AG08396 (cell line): ENCODE data around the gene AVPR2.

Source experiments
- DNase-seq: peaks from one replicate; pipeline ENCODE4 v3.0.0; 2012; ENCODE audit warnings: low spot score, mixed read lengths

Gene AVPR2

DNA sequence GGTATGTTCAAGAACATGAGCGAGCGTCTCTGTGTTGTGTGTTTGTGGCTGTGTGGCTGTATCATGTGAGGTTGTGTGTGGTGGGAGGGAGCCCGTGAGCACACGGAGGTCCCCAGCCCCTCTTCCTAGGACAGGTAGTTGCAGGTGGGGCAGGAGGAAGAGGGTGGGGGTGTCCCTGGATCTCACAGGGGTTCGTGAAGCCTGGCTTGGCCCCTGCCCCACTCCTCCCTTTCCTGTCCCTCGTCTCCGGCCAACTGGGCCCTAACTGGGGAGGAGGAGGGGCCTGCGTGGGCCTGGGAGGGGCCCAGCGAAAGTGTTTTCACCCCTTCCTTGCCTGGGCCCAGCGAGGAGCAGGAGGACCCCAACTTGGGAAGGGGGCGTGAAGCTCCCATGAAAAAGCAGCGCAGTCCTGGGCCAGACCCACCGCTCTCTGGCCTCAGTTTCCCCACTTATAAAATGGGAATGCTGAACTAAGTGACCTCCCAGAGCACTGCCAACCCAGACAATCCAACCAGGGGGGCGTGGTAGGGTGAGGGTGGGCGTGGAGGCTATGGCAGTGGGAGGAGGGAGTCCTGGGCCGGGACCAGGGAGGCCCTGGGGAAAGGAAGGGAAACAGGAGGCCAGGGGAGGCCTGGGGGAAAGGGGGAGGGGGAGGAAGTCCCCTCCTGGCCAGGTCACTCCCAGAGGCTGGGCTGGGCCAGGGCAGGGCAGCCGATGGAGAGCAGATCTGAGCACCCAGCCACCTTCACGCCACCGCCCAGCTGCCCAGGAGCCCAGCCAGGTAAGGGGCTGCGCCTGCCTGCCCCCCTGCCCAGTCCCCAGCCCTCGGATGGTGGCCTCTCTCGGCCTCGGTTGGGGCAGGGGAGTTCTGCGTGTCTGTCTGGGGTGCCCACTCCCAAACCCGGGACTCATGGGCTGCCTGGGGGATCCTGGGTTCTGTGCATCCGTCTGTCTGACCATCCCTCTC lies at the start of gene AVPR2:
Gene AVPR2, plus strand, starts transcription at position 683 of the 967 bp plus-strand sequence. CDS start 473 bp downstream, outside the sequence.
- DNase-seq, result no peak

DNA sequence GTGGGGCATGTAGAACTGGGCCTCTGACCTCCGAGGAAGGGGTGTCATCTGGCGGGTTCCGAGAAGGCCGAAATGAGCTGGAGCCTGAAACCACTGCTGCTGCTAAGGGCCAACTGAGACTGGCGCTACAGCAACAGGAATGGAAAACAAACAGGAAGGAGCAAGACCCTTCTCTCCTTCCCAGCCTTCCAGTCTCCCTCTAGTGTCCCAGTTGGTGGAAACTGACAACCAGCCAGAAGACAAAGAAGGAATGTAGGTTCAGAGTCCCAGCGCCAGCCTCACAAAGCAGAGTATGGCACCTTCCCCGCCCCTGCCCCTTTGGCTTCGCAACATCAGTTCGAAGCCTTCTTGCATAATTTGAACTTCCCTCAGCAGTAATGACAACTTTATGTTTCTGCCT lies 49.8 kb upstream of the AVPR2 start:
- no peak for DNase-seq

DNA sequence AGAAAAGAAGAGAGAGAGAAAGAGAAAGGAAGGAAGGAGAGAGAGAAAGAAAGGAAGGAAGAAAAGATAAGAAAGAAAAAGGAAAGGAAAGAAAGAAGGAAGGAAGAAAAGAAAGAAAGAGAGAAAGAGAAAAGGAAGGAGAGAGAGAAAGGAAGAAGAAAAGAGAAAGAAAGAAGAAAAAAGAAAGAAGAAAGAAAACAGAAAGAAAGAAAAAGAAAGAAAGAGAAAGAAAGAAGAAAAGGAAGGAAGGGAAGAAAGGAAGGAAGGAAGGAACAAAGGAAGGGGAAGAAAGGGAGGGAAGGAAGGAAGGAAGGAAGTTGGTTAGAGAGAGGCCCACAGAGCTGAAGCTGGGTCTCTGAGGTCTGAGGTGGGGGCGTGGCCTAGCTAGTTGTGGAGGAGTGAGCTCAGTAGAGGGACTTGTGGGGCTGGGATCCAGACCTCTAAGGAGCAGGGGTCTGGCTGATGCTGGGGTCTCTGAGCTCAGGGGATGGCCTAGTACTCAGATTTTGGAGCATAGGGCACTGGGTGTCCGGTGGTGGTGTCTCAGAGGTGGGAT lies 47.0 kb upstream of the AVPR2 start:
- no peak for DNase-seq

- DNase-seq, result no peak
Observed at GRCh38 chrX:153861151-153861550, 43.3 kb upstream of the AVPR2 start.

GRCh38 chrX:153861733-153862310 lies 42.7 kb upstream of the AVPR2 start:
- no peak for DNase-seq

- DNase-seq, result peak; percentile 11
Observed at GRCh38 chrX:153862369-153863250, 41.9 kb upstream of the AVPR2 start.

- DNase-seq, result peak; percentile 8
Observed at GRCh38 chrX:153863251-153863991, 41.1 kb upstream of the AVPR2 start.

DNA sequence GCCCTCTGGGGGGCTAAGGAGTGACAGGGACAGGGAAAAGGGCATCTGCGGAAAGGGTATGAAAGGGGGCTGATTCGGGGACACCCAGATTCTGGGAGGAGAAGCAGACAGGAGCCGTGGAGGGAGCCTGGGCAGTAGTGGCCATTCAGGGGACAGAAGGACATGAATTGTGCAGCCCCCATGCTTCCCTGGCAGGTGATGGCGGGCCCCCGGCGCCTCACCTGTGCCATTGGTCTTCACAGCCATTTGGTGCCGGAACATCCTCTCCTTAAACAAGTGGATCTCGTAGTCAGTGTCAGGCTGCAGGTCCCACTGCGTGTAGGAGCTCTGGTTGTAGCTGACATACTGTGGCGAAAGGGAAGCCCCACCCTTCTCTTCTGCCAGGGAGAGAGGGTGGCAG lies 40.4 kb upstream of the AVPR2 start:
- no peak for DNase-seq

DNA sequence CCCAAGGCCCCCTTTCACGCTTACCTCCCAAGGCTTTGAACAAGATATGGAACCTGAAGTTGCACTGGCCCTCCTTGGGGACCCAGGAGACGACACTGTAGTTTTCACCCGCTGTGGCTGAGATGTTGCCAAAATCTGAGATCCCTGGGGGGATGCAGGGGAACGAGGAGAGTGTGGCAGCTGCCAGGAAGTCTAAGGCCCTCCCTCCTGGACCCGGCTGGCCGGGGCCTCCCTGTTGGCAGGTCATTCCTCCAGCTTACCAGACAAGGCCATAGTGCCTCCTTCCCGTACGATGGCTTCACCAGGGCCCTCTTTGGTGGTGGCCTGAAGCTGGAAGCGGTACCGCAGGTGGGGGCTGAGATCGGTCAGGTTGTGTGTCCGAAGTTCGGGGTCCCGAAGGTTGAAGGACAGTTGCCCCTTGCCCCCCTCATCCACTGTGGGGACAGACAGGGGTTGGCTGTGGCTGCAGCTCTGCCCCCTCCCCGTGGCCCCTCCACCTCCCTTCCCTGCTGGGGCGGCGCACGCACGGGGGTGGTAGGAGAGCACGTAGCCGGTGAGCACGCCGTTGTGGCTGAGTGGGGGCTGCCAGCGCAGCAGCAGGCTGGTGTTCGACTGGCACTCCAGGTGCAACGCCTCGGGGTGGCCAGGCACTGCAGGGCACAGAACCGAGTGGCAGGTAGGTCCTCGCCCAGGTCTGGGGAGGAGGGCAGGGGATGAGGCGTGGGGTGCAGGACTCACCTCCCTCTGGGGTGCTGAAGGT lies 39.7 kb upstream of the AVPR2 start:
- no peak for DNase-seq

- DNase-seq, result no peak
Observed at GRCh38 chrX:153865321-153865580, 39.2 kb upstream of the AVPR2 start.

- DNase-seq, result no peak
Observed at GRCh38 chrX:153865685-153866084, 38.8 kb upstream of the AVPR2 start.

DNA sequence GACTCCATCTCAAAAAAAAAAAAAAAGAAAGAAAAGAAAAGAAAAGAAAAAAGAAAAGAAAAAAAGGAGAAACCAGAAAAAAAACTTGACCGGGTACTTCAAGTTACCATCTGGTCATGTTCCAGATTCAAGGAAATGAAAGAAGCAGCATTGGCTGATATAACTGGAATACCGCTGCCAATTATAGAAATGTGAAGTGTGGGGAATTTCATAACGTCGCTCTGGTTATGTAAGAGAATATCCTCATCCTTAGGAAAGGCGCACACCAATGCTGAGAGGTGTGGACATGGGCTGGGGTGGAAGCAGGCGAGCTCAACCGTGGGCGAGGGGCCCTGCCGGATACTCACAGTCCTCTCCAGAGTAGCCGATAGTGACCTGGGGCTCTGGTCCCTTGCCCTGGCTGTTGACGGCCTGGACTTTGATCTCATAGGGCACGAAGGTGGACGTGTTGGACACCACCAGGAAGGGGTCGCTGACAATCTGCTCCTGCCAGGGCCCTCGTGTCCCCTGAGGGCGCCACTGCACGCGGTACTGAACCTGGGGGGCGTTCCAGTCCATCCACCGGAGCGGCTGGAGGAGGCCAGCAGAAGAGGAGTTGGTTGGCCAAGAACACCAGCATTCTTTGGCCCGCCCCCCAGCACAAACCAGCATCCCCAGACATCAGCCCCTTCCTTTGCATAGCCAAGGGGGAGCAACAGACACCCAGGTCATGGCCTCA lies 38.0 kb upstream of the AVPR2 start:
- no peak for DNase-seq

GRCh38 chrX:153867139-153867538 lies 37.3 kb upstream of the AVPR2 start:
- DNase-seq, result no peak

- DNase-seq, result no peak
Observed at GRCh38 chrX:153867671-153868070, 36.8 kb upstream of the AVPR2 start.

DNA sequence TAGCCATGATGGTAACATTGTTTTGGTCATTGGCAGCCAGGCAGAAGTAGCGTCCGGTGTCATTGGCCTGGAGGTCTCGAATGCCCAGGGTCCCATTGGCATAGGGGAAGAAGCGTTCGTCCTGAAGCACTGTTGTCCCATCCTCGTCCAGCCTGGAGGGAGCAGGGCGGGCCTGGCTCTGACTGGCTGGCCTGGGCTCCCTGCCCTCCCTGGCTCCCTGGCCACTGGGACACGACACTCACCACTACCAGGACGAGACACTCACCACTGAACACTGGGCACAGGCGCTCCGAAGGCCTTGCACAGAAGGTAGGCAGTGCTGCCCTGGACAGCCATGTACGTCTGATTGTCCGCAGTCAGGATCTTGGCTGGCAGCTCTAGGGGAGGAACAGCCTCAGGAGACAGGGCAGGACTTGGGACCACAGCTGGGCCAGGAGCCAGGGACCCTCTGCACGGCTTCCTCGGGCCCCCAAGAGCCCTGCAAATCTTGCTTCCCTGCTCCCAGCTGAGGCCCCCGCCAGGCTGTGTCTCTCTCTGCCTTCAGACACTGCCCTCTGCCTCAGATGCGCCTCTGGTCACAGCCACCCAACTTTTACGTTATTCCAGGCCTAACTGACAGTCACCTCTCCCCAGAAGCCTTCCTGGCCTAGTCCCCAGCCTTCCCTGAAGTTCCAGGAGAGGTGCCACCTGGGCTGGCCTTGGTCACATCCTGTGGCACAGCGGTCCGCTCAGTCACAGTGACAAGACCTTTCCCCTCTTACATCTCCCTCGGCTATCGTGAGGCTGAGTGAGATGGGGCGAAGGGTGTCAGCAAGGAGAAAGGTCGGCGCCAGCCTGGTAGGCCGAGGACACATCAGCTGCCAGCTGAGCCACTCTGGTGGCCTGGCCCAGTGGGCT lies 35.6 kb upstream of the AVPR2 start:
- DNase-seq, result no peak

GRCh38 chrX:153869473-153870287 lies 34.8 kb upstream of the AVPR2 start:
- no peak for DNase-seq

GRCh38 chrX:153870288-153870690 lies 34.2 kb upstream of the AVPR2 start:
- no peak for DNase-seq

DNA sequence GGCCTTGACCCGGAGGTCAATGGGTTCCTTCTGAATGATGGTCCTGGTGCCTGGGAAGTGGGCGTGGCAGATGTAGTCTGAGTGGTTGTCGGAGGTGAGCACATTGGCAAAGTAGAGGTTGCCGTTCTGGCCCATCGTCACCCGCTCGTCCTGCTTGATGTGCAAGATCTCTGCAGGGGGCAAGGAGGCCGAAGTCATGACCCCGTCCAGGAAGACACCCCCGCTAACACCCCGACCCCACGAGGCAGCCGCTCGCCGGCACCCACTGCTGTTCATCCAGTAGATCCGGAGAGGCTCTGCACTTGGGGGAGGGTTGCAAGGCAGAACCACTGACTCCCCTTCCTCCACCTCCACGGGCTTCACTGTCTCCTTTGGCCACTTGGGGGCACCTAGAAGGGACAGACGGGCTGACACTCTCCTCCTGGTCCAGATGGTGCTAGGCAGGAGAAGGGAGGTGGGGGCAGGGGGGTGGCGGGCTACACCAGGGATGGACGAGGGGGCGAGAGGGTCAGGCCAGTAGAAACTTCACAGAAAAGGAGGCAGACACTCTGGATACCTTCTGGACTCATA lies 33.6 kb upstream of the AVPR2 start:
- DNase-seq, result no peak
